K562 (cell line): ENCODE data around the gene NEU1. TPM values are rescaled to one million over a fixed set of nuclear protein-coding genes. Genes with fewer than 3 reads are reported as not detected.

Source experiments
- BACH1 ChIP-seq: fragments of 200-800 bp; sonication (Bioruptor generic); IDR thresholded peaks from 2 replicates; pipeline ENCODE4 v1.6.1; 2016; ENCODE audit warnings: missing genetic modification characterization, missing compliant biosample characterization
- ESRRB ChIP-seq: fragments of 250-450 bp; sonication (Bioruptor Pico); IDR thresholded peaks from 2 replicates; pipeline ENCODE4 v1.5.0; 2020; ENCODE audit warnings: mild to moderate bottlenecking, moderate library complexity, borderline replicate concordance
- FIP1L1 ChIP-seq: fragments of 200-400 bp; formaldehyde crosslinking; IDR thresholded peaks from 2 replicates; pipeline ENCODE4 v1.6.1; 2018; ENCODE audit warnings: mild to moderate bottlenecking, low read depth, low read length; ENCODE audit not compliant: poor library complexity, severe bottlenecking
- FOXJ2 ChIP-seq: fragments of 200-800 bp; sonication (Bioruptor generic); IDR thresholded peaks from 2 replicates; pipeline ENCODE4 v1.6.1; 2016; ENCODE audit warnings: missing genetic modification characterization, missing compliant biosample characterization
- KAT2B ChIP-seq: IDR thresholded peaks from one replicate; pipeline ENCODE4 v1.6.1; 2012; ENCODE audit warnings: low read depth, mild to moderate bottlenecking, control low read depth, inconsistent platforms, low read length, moderate library complexity
- MCM2 ChIP-seq: fragments of 450-650 bp; IDR thresholded peaks from 2 replicates; pipeline ENCODE4 v1.6.1; 2017; ENCODE audit warnings: low read depth, mild to moderate bottlenecking
- MCM3 ChIP-seq: fragments of 450-650 bp; IDR thresholded peaks from 2 replicates; pipeline ENCODE4 v1.6.1; 2016
- NUFIP1 ChIP-seq: fragments of 450-650 bp; IDR thresholded peaks from 2 replicates; pipeline ENCODE4 v1.6.1; 2018; ENCODE audit not compliant: partially characterized antibody
- SIX5 ChIP-seq, 2 experiments: IDR thresholded peaks; 2 replicates each; pipeline ENCODE4 v1.6.1; 2011; ENCODE audit warnings: low read length in 2 of 2, borderline replicate concordance in 1 of 2, low read depth in 1 of 2, mild to moderate bottlenecking in 1 of 2, moderate library complexity in 1 of 2; ENCODE audit not compliant: insufficient read depth in 1 of 2
- ZNF124 ChIP-seq: sonication (generic); formaldehyde crosslinking; IDR thresholded peaks from 2 replicates; pipeline ENCODE4 v1.8.1; 2022; ENCODE audit warnings: missing genetic modification reagents
- ZNF212 ChIP-seq: fragments of 450-650 bp; formaldehyde crosslinking; IDR thresholded peaks from 2 replicates; pipeline ENCODE4 v1.4.0; 2020; ENCODE audit warnings: mild to moderate bottlenecking
- ZNF717 ChIP-seq: fragments of 250-450 bp; sonication (Bioruptor Pico); IDR thresholded peaks from 2 replicates; pipeline ENCODE4 v1.5.0; 2021
- polyA plus RNA-seq, 8 experiments: library from polyadenylated mRNA; depleted of rRNA in 4 of 8; stranded (reverse) in 5 of 8; unstranded in 3 of 8; fragments of >200 nt; fragmentation: Nextera tagmentation in 2 of 8; fragmentation: Illumina TruSeq in 1 of 8; extraction: Ambion mirVana in 2 of 8; extraction: Trizol in 1 of 8; gene quantifications; 2 replicates each; pipeline versions ENCODE4 v1.2.1 to v1.2.3, GENCODE V29; 2011 to 2014; ENCODE audit warnings: inconsistent platforms in 1 of 8, missing spikeins in 1 of 8
- total RNA-seq, 7 experiments: library from RNA; depleted of rRNA in 6 of 7; stranded (reverse); fragments of >200 nt in 6 of 7; fragmentation: Illumina TruSeq in 2 of 7; extraction: Trizol in 2 of 7; gene quantifications; 2 replicates each; pipeline versions ENCODE4 v1.2.1 to v1.2.3, GENCODE V29; 2011 to 2021; ENCODE audit warnings: low replicate concordance in 1 of 7
- TF ChIP-seq, protein P1 (sequence below): fragments of 450-650 bp; IDR thresholded peaks from 2 replicates; pipeline ENCODE4 v1.6.1; 2017; ENCODE audit warnings: antibody characterized with exemption, mild to moderate bottlenecking
- TF ChIP-seq, protein P2 (sequence below): sonication (generic); formaldehyde crosslinking; IDR thresholded peaks from 2 replicates; pipeline ENCODE4 v1.8.1; 2023; ENCODE audit warnings: mild to moderate bottlenecking, missing genetic modification reagents, moderate library complexity
- TF ChIP-seq, protein P3 (sequence below): IDR thresholded peaks from 2 replicates; pipeline ENCODE4 v1.6.1; 2014; ENCODE audit warnings: antibody characterized with exemption
- TF ChIP-seq, protein P4 (sequence below): fragments of 450-650 bp; IDR thresholded peaks from 2 replicates; pipeline ENCODE4 v1.6.1; 2017; ENCODE audit warnings: antibody characterized with exemption

NEU1 gene
- total and polyA plus RNA-seq, 9 of the 15 experiments (the other 6 are each of a cell fraction or from before 2014, with no cell fraction given), result 14.8 to 67.8 (median 51.0) TPM

DNA sequence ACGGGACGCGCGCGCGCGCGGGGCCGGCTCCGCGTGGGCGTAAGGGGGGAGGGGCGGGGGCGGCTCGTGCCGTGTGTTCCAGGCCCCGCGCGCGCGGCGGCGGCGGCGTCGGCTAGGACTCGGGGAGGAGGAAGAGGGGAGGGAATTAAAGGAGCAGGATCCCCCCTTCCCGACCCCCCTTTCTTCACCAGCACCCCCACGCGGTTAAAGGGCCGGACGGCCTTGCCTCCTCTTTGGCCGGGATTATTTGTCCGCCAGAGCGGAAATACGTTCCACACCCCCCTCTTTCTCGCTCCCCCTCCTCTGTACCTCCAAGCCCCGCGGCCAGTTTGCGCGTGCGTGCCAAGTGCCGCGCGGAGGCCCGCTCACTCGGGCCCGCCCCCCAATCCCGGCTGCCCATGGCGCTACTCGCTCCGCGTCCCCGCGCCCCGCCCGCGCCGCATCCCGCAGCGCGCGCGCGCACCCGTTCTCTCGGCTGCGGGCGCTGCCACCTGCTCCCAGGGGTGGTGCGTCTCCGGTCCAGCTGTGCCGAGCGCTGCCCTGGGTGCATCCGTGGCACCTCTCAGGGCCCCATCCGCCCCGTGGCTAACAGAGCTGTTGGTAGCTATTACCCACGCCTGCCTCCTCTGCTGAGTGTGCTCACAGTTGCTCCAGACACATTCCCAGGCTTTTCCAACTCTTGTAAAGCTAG is 39.5 kb upstream of the NEU1 start, which contains the start of gene ZBTB12 (continued):
- TF ChIP-seq, protein P1, sequence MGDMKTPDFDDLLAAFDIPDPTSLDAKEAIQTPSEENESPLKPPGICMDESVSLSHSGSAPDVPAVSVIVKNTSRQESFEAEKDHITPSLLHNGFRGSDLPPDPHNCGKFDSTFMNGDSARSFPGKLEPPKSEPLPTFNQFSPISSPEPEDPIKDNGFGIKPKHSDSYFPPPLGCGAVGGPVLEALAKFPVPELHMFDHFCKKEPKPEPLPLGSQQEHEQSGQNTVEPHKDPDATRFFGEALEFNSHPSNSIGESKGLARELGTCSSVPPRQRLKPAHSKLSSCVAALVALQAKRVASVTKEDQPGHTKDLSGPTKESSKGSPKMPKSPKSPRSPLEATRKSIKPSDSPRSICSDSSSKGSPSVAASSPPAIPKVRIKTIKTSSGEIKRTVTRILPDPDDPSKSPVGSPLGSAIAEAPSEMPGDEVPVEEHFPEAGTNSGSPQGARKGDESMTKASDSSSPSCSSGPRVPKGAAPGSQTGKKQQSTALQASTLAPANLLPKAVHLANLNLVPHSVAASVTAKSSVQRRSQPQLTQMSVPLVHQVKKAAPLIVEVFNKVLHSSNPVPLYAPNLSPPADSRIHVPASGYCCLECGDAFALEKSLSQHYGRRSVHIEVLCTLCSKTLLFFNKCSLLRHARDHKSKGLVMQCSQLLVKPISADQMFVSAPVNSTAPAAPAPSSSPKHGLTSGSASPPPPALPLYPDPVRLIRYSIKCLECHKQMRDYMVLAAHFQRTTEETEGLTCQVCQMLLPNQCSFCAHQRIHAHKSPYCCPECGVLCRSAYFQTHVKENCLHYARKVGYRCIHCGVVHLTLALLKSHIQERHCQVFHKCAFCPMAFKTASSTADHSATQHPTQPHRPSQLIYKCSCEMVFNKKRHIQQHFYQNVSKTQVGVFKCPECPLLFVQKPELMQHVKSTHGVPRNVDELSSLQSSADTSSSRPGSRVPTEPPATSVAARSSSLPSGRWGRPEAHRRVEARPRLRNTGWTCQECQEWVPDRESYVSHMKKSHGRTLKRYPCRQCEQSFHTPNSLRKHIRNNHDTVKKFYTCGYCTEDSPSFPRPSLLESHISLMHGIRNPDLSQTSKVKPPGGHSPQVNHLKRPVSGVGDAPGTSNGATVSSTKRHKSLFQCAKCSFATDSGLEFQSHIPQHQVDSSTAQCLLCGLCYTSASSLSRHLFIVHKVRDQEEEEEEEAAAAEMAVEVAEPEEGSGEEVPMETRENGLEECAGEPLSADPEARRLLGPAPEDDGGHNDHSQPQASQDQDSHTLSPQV, result peak; percentile 72
- TF ChIP-seq, protein P2, sequence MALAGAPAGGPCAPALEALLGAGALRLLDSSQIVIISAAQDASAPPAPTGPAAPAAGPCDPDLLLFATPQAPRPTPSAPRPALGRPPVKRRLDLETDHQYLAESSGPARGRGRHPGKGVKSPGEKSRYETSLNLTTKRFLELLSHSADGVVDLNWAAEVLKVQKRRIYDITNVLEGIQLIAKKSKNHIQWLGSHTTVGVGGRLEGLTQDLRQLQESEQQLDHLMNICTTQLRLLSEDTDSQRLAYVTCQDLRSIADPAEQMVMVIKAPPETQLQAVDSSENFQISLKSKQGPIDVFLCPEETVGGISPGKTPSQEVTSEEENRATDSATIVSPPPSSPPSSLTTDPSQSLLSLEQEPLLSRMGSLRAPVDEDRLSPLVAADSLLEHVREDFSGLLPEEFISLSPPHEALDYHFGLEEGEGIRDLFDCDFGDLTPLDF (CRISPR knock-in tag), result peak; percentile 64
- TF ChIP-seq FIP1L1 (peak; percentile 94), KAT2B (no peak), BACH1 (no peak; the same call in 1 of the 2 replicates), NUFIP1 (no peak), ZNF212 (CRISPR knock-in tag) (0 out of 2 replicates have a peak, but pooled peaks have one; percentile 51), ESRRB (no peak), ZNF124 (CRISPR knock-in tag) (no peak), MCM2 (no peak), FOXJ2 (tag) (0 out of 2 replicates have a peak, but pooled peaks have one; percentile 62), ZNF717 (CRISPR knock-in tag) (no peak), MCM3 (no peak), SIX5 (IDR thresholded peaks at IDR 0.05; ENCODE audit: borderline replicate concordance in 1 of 2, insufficient read depth in 1 of 2, low read depth in 1 of 2, low read length in 2 of 2) (no peak)
- TF ChIP-seq, protein P3, sequence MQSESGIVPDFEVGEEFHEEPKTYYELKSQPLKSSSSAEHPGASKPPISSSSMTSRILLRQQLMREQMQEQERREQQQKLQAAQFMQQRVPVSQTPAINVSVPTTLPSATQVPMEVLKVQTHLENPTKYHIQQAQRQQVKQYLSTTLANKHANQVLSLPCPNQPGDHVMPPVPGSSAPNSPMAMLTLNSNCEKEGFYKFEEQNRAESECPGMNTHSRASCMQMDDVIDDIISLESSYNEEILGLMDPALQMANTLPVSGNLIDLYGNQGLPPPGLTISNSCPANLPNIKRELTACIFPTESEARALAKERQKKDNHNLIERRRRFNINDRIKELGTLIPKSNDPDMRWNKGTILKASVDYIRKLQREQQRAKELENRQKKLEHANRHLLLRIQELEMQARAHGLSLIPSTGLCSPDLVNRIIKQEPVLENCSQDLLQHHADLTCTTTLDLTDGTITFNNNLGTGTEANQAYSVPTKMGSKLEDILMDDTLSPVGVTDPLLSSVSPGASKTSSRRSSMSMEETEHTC, result no peak
- TF ChIP-seq, protein P4, sequence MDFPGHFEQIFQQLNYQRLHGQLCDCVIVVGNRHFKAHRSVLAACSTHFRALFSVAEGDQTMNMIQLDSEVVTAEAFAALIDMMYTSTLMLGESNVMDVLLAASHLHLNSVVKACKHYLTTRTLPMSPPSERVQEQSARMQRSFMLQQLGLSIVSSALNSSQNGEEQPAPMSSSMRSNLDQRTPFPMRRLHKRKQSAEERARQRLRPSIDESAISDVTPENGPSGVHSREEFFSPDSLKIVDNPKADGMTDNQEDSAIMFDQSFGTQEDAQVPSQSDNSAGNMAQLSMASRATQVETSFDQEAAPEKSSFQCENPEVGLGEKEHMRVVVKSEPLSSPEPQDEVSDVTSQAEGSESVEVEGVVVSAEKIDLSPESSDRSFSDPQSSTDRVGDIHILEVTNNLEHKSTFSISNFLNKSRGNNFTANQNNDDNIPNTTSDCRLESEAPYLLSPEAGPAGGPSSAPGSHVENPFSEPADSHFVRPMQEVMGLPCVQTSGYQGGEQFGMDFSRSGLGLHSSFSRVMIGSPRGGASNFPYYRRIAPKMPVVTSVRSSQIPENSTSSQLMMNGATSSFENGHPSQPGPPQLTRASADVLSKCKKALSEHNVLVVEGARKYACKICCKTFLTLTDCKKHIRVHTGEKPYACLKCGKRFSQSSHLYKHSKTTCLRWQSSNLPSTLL, result no peak
